Activated CD4-positive, alpha-beta T cell treated with anti-CD3 and anti-CD28 coated beads for 36 hours (primary cell): ENCODE measurements around the gene ZNF195. TPM values are rescaled to one million over a fixed set of nuclear protein-coding genes. Genes with fewer than 3 reads are reported as not detected.

Source experiments
- ATAC-seq: fragments of 200-7000 bp; cut with Tn5 transposase; one replicate; pipeline ENCODE4 v1.10.0; 2021; ENCODE audit warnings: mild to moderate bottlenecking, moderate library complexity
- CTCF ChIA-PET: fragments of 350-600 bp; sonication (Branson Sonifier 250); formaldehyde crosslinking; loops from one replicate; lab custom pipeline; 2021; ENCODE audit warnings: antibody characterized with exemption; lab: Charles Lee
- POLR2A ChIA-PET: fragments of 350-600 bp; sonication (Branson Sonifier 250); formaldehyde crosslinking; loops from one replicate; lab custom pipeline; 2021; ENCODE audit warnings: antibody characterized with exemption, inconsistent platforms; lab: Charles Lee
- DNase-seq: peaks from one replicate; pipeline ENCODE4 v3.0.0-alpha.2; 2020
- H3K27ac Mint-ChIP-seq: one replicate; pipeline ENCODE4 v1.8.0; 2021; ENCODE audit warnings: mixed read lengths
- H3K27me3 Mint-ChIP-seq: one replicate; pipeline ENCODE4 v1.8.0; 2021; ENCODE audit warnings: mixed read lengths
- H3K36me3 Mint-ChIP-seq: one replicate; pipeline ENCODE4 v1.8.0; 2021; ENCODE audit warnings: low read depth, mixed read lengths
- H3K4me1 Mint-ChIP-seq: one replicate; pipeline ENCODE4 v1.8.0; 2021; ENCODE audit warnings: mixed read lengths
- H3K4me3 Mint-ChIP-seq: one replicate; pipeline ENCODE4 v1.8.0; 2021; ENCODE audit warnings: mild to moderate bottlenecking, moderate library complexity, mixed read lengths
- H3K9me3 Mint-ChIP-seq: one replicate; pipeline ENCODE4 v1.8.0; 2021; ENCODE audit warnings: low read depth, mixed read lengths
- intact Hi-C, 2 experiments: fragments of 100-400 bp; cut with DNase I in 1 of 2; cut with micrococcal nuclease in 1 of 2; formaldehyde crosslinking; loops; one replicate each; pipeline versions ENCODE4 v1.14.2 to v1.15.1; 2022 to 2024; cut with DNase I, micrococcal nuclease
- total RNA-seq, 2 experiments: library from RNA; stranded (reverse); gene quantifications; one replicate each; pipeline ENCODE4 v1.2.3, GENCODE V29; 2021

ZNF195 gene
- total RNA-seq, 2 experiments from 2014 or later: 32.6 to 36.2 TPM

- no peak overlapping the region for H3K27ac Mint-ChIP-seq
- POLR2A ChIA-PET: no interaction called here
Observed at GRCh38 chr11:3375552-3375951, 3.4 kb downstream of the ZNF195 start.

DNA sequence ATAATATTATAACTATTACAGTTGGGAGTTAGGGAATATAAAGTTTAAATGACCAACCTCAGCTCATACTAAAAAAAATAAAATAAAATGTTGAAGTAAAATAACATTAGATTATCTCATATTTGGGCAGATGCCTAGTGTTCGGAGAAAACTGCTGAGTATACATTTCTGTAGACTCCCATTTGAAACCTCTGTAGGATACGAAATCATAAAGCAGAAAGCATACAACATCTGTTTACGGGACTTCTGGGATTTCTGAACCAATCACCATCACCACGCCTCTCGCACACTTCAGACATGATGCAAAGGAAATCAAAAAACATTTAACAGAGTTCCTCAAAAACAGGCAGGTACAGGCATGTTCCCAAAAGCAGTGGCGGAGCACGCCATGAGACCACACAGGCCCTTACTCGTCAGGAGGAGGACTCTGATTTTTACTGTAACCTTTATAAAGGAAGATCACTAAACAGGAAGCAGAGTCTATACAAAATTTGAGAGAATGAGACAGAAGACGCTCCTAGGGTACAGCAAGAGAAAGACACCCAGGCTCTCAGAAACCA is 8.6 kb downstream of the ZNF195 start:
- ATAC-seq (no peak), DNase-seq (no peak)
- H3K9me3 Mint-ChIP-seq: peaks cover 28% of the 10 kb centered on the region
- ChIA-PET POLR2A (no interaction called here), CTCF (interaction anchor here (1.1 kb wide), 1 partner anchor 29 kb away, joined by 6 read pairs; no protein-coding TSS in a partner anchor)
- H3K4me1 Mint-ChIP-seq: peaks cover 16% of the 10 kb centered on the region
- no peak overlapping the region for H3K4me3 Mint-ChIP-seq
- H3K36me3 Mint-ChIP-seq: peaks cover 90% of the 10 kb centered on the region
- H3K27me3 Mint-ChIP-seq: no peaks in the 10 kb centered on the region
- intact Hi-C loops: no loop called here
- H3K27ac Mint-ChIP-seq: no peak overlapping the region

More at GRCh38 chr11:3375552-3375951, 3.4 kb downstream of the ZNF195 start:
- H3K9me3 Mint-ChIP-seq: peaks cover 8% of the 10 kb centered on the region
- intact Hi-C loops: loop anchor here in 1 of 2 experiments (5.0 kb wide), 3 partner anchors 208 to 973 kb away; partner anchors contain the start of genes NUP98, OSBPL5 and TSSC4
- peaks cover 49% of the 10 kb centered on the region for H3K4me1 Mint-ChIP-seq
- H3K4me3 Mint-ChIP-seq: no peak overlapping the region
- H3K27me3 Mint-ChIP-seq: no peaks in the 10 kb centered on the region
- CTCF ChIA-PET: interaction anchor here (0.7 to 2.0 kb wide), 2 partner anchors 10 to 41 kb away, joined by 3 to 6 read pairs; no protein-coding TSS in a partner anchor
- ATAC-seq (no peak), DNase-seq (no peak)
- H3K36me3 Mint-ChIP-seq: peaks cover 79% of the 10 kb centered on the region

GRCh38 chr11:3369366-3369765 is 9.6 kb downstream of the ZNF195 start:
- Mint-ChIP-seq H3K27me3 (no peaks in the 10 kb centered on the region), H3K4me3 (no peak overlapping the region), H3K9me3 (peaks cover 37% of the 10 kb centered on the region), H3K27ac (no peak overlapping the region), H3K36me3 (peaks cover 90% of the 10 kb centered on the region), H3K4me1 (peaks cover 11% of the 10 kb centered on the region)
- DNase-seq (no peak), ATAC-seq (no peak)
- ChIA-PET CTCF (interaction anchor here (0.8 to 1.1 kb wide), 2 partner anchors 11 to 28 kb away, joined by 3 to 6 read pairs; no protein-coding TSS in a partner anchor), POLR2A (no interaction called here)
- intact Hi-C loops: no loop called here

GRCh38 chr11:3368199-3368598 is 10.7 kb downstream of the ZNF195 start:
- ChIA-PET POLR2A (no interaction called here), CTCF (interaction anchor here (0.8 kb wide), 1 partner anchor 11 kb away, joined by 3 read pairs; the partner anchor contains the start of gene ZNF195)
- Mint-ChIP-seq H3K27ac (no peak overlapping the region), H3K4me1 (peaks cover 5% of the 10 kb centered on the region), H3K9me3 (peaks cover 43% of the 10 kb centered on the region), H3K36me3 (peaks cover 89% of the 10 kb centered on the region), H3K27me3 (no peaks in the 10 kb centered on the region), H3K4me3 (no peak overlapping the region)
- no peak for ATAC-seq
- intact Hi-C loops: no loop called here
- DNase-seq: no peak

- DNase-seq: no peak
- peaks cover 48% of the 10 kb centered on the region for H3K9me3 Mint-ChIP-seq
- H3K4me1 Mint-ChIP-seq: peaks cover 2% of the 10 kb centered on the region
- intact Hi-C loops: no loop called here
- no peak overlapping the region for H3K27ac Mint-ChIP-seq
- ChIA-PET CTCF (no interaction called here), POLR2A (no interaction called here)
- no peaks in the 10 kb centered on the region for H3K27me3 Mint-ChIP-seq
- H3K36me3 Mint-ChIP-seq: peaks cover 89% of the 10 kb centered on the region
- no peak for ATAC-seq
- no peak overlapping the region for H3K4me3 Mint-ChIP-seq
Observed at GRCh38 chr11:3367221-3367620, 11.7 kb downstream of the ZNF195 start.

GRCh38 chr11:3359092-3359824 is 19.7 kb downstream of the ZNF195 start:
- DNase-seq (no peak), ATAC-seq (no peak)
- no peaks in the 10 kb centered on the region for H3K4me1 Mint-ChIP-seq
- H3K27ac Mint-ChIP-seq: no peak overlapping the region
- H3K4me3 Mint-ChIP-seq: no peak overlapping the region
- CTCF ChIA-PET: no interaction called here
- peaks cover 78% of the 10 kb centered on the region for H3K36me3 Mint-ChIP-seq
- intact Hi-C loops: no loop called here
- H3K9me3 Mint-ChIP-seq: peaks cover 69% of the 10 kb centered on the region
- no peaks in the 10 kb centered on the region for H3K27me3 Mint-ChIP-seq
- POLR2A ChIA-PET: no interaction called here

DNA sequence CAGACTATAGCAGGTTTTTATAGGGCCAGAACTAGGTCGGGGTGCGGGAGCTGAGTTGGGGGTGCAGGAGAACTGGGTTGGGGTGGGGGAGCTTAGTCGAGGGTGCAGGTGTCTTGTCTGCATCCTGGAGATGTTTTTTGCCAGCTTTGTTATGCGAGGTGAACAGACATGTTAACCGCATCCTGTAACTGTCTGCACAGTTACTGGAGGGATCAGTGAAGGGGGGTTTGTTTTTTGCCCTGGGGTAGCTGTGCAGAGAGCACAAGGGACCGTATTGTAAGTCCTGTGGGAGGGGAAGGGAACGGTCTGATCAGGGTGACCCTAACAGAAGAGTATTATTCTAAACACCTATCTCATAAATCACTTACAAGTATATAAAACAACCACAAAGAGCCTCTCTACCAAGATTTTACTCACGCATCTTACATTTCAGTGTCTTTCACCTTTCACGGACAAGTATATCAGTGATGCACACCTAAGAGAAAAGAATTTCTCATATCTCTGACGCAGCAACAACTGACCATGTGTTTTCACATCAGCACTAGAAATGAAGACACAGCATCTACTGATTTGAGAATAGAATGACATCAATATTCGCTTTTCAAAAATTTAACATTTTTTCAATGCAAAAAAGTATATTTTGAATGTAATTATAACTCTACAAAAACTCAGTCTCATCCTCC is 20.8 kb downstream of the ZNF195 start:
- Mint-ChIP-seq H3K4me1 (no peaks in the 10 kb centered on the region), H3K9me3 (peaks cover 61% of the 10 kb centered on the region), H3K27me3 (no peaks in the 10 kb centered on the region), H3K4me3 (no peak overlapping the region), H3K36me3 (peaks cover 67% of the 10 kb centered on the region), H3K27ac (no peak overlapping the region)
- no peak for ATAC-seq
- ChIA-PET POLR2A (no interaction called here), CTCF (interaction anchor here (0.5 kb wide), 1 partner anchor 12 kb away, joined by 3 read pairs; no protein-coding TSS in a partner anchor)
- no peak for DNase-seq
- intact Hi-C loops: no loop called here

- Mint-ChIP-seq H3K27me3 (no peaks in the 10 kb centered on the region), H3K27ac (no peak overlapping the region), H3K36me3 (peaks cover 59% of the 10 kb centered on the region), H3K9me3 (peaks cover 54% of the 10 kb centered on the region), H3K4me3 (no peak overlapping the region), H3K4me1 (no peaks in the 10 kb centered on the region)
- intact Hi-C loops: no loop called here
- ATAC-seq: no peak
- ChIA-PET POLR2A (no interaction called here), CTCF (no interaction called here)
- DNase-seq: no peak
Observed at GRCh38 chr11:3357302-3357701, 21.6 kb downstream of the ZNF195 start.

DNA sequence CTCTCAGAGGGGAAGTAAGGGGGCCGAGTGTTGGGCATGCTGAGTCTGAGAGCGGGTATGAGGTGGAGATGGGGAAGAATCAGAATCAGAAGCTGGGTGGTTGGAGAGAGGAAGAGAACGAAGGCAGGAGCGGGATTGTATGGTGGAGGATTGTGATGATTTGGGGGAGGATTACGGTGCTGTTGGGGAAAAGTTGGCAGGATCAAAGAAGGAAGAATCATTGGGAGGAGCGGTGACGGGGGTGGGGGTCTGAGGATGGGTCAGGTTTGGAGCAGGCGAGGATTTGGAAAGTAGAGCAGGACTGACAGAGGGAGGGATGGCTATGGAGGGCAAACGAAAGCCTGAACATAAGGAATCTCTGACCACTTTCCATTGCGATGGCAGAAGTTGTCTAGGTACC is 22.1 kb downstream of the ZNF195 start:
- Mint-ChIP-seq H3K36me3 (peaks cover 56% of the 10 kb centered on the region), H3K4me1 (no peaks in the 10 kb centered on the region), H3K27ac (no peak overlapping the region), H3K27me3 (no peaks in the 10 kb centered on the region), H3K4me3 (no peak overlapping the region), H3K9me3 (peaks cover 53% of the 10 kb centered on the region)
- ATAC-seq (no peak), DNase-seq (no peak)
- POLR2A ChIA-PET: no interaction called here
- intact Hi-C loops: no loop called here
- CTCF ChIA-PET: interaction anchor here (0.6 kb wide), 1 partner anchor 15 kb away, joined by 3 read pairs; no protein-coding TSS in a partner anchor

- peaks cover 25% of the 10 kb centered on the region for H3K9me3 Mint-ChIP-seq
- H3K36me3 Mint-ChIP-seq: peaks cover 21% of the 10 kb centered on the region
- no peak overlapping the region for H3K27ac Mint-ChIP-seq
- intact Hi-C loops: no loop called here
- no peaks in the 10 kb centered on the region for H3K27me3 Mint-ChIP-seq
- no peaks in the 10 kb centered on the region for H3K4me1 Mint-ChIP-seq
- DNase-seq (no peak), ATAC-seq (no peak)
- CTCF ChIA-PET: interaction anchor here (0.6 kb wide), 1 partner anchor 229 kb away, joined by 3 read pairs; no protein-coding TSS in a partner anchor
- no peak overlapping the region for H3K4me3 Mint-ChIP-seq
- POLR2A ChIA-PET: no interaction called here
Observed at GRCh38 chr11:3353066-3353465, 25.9 kb downstream of the ZNF195 start.

DNA sequence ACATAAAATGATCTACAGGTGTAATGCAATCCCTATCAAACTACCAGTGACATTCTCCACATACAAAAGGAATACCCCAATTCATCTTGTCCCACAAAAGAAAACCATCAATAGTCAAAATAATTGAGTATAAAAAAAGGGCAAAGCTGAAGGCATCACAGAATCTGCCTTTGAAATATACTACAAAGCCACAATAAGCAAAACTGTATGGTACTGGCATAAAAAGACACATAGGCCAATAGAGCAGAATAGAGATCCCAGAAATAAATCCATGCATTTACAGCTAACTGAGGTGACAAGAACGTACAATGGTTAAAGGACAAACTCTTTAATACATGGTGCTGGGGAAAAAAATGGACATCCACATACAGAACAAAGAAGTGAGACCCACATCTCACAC is 31.8 kb downstream of the ZNF195 start:
- ChIA-PET CTCF (no interaction called here), POLR2A (no interaction called here)
- Mint-ChIP-seq H3K36me3 (peaks cover 7% of the 10 kb centered on the region), H3K27ac (no peak overlapping the region), H3K27me3 (peaks cover 4% of the 10 kb centered on the region), H3K4me1 (peaks cover 5% of the 10 kb centered on the region), H3K9me3 (peaks cover 9% of the 10 kb centered on the region), H3K4me3 (no peak overlapping the region)
- DNase-seq: no peak
- intact Hi-C loops: no loop called here
- no peak for ATAC-seq
